CD4-positive, alpha-beta memory T cell (primary cell): Measurements from ENCODE around the gene BRD7. TPM values are rescaled to one million over a fixed set of nuclear protein-coding genes. Genes with fewer than 3 reads are reported as not detected.

Experiments
- CTCF ChIA-PET: fragments of 350-600 bp; sonication (Branson Sonifier 250); formaldehyde crosslinking; loops from one replicate; lab custom pipeline; 2021; ENCODE audit warnings: inconsistent platforms; ENCODE audit not compliant: partially characterized antibody; lab: Charles Lee
- POLR2A ChIA-PET: fragments of 350-600 bp; sonication (Branson Sonifier 250); formaldehyde crosslinking; loops from one replicate; lab custom pipeline; 2021; ENCODE audit not compliant: partially characterized antibody; lab: Charles Lee
- DNase-seq, 5 donors: peaks; one replicate each; pipeline versions ENCODE4 v3.0.0 to v3.0.0-alpha.2; 2020 to 2022; ENCODE audit warnings: mixed read lengths in 1 of 5
- H3K27ac ChIP-seq: one replicate; pipeline ENCODE4 v1.7.0; 2013; ENCODE audit warnings: low read depth, low read length
- H3K27me3 ChIP-seq: 2 replicates; pipeline ENCODE4 v1.7.0; 2013; ENCODE audit warnings: mild to moderate bottlenecking, low read length, moderate library complexity; ENCODE audit not compliant: insufficient read depth
- H3K36me3 ChIP-seq: 2 replicates; pipeline ENCODE4 v1.7.0; 2013; ENCODE audit warnings: mild to moderate bottlenecking, low read length, moderate library complexity; ENCODE audit not compliant: insufficient read depth
- H3K4me1 ChIP-seq: 2 replicates; pipeline ENCODE4 v1.7.0; 2013; ENCODE audit warnings: mild to moderate bottlenecking, low read length, moderate library complexity; ENCODE audit not compliant: insufficient read depth
- H3K4me3 ChIP-seq, 2 donors: one replicate each; pipeline ENCODE4 v1.7.0; 2013; ENCODE audit warnings: low read length in 2 of 2, mild to moderate bottlenecking in 1 of 2
- H3K9me3 ChIP-seq, 2 donors: one replicate each; pipeline ENCODE4 v1.7.0; 2013; ENCODE audit warnings: low read length in 2 of 2, control low read depth in 1 of 2; ENCODE audit not compliant: control insufficient read depth in 1 of 2
- H3K27ac Mint-ChIP-seq, 7 donors: one replicate each; pipeline ENCODE4 v1.8.0; 2020 to 2021; ENCODE audit warnings: mixed read lengths in 7 of 7, mild to moderate bottlenecking in 6 of 7, inconsistent platforms in 3 of 7, moderate library complexity in 3 of 7
- H3K27me3 Mint-ChIP-seq, 2 donors: one replicate each; pipeline ENCODE4 v1.8.0; 2020 to 2021; ENCODE audit warnings: mixed read lengths in 2 of 2
- H3K36me3 Mint-ChIP-seq, 2 donors: one replicate each; pipeline ENCODE4 v1.8.0; 2020 to 2021; ENCODE audit warnings: mixed read lengths in 2 of 2, inconsistent platforms in 1 of 2, mild to moderate bottlenecking in 1 of 2
- H3K4me1 Mint-ChIP-seq, 4 donors: one replicate each; pipeline ENCODE4 v1.8.0; 2020 to 2021; ENCODE audit warnings: mixed read lengths in 4 of 4, mild to moderate bottlenecking in 1 of 4
- H3K4me3 Mint-ChIP-seq, 8 donors: one replicate each; pipeline ENCODE4 v1.8.0; 2020 to 2021; ENCODE audit warnings: mixed read lengths in 8 of 8, mild to moderate bottlenecking in 7 of 8, moderate library complexity in 6 of 8, inconsistent platforms in 3 of 8
- H3K9me3 Mint-ChIP-seq, 8 donors: one replicate each; pipeline ENCODE4 v1.8.0; 2020 to 2021; ENCODE audit warnings: mixed read lengths in 8 of 8, mild to moderate bottlenecking in 5 of 8, inconsistent platforms in 3 of 8, moderate library complexity in 1 of 8
- intact Hi-C: fragments of 100-400 bp; cut with micrococcal nuclease; formaldehyde crosslinking; loops from one replicate; pipeline ENCODE4 v1.15.1; 2023
- polyA plus RNA-seq, 2 donors: library from polyadenylated mRNA; unstranded; fragments of 300-500 nt; fragmentation: Illumina TruSeq; gene quantifications; one replicate each; pipeline ENCODE4 v1.2.3, GENCODE V29; 2021
- total RNA-seq, 2 experiments: library from RNA; stranded (reverse); gene quantifications; one replicate each; pipeline ENCODE4 v1.2.3, GENCODE V29; 2021

BRD7 gene
- total and polyA plus RNA-seq, 4 experiments from 2014 or later: 18.1 to 97.7 (median 77.0) TPM

- Histone ChIP-seq H3K36me3 (peaks cover 10% of the 10 kb centered on the region), H3K27me3 (no peaks in the 10 kb centered on the region), H3K27ac (peak overlapping the region; percentile 70), H3K9me3 (no peaks in the 10 kb centered on the region), H3K4me3 (peak overlapping the region; percentile 44 to 59), H3K4me1 (peaks cover 58% of the 10 kb centered on the region)
- Mint-ChIP-seq H3K4me1 (peaks cover 39 to 65% (median 50%) of the 10 kb centered on the region in 4 donors), H3K36me3 (peaks cover 0 to 46% of the 10 kb centered on the region in 2 donors), H3K27ac (peak overlapping the region; percentile 81 to 94 (median 90)), H3K27me3 (peaks cover 0 to 1% of the 10 kb centered on the region in 2 donors), H3K9me3 (peaks cover 0 to 2% (median 0%) of the 10 kb centered on the region in 8 donors), H3K4me3 (peak overlapping the region; percentile 89 to 96 (median 92))
- ChIA-PET CTCF (interaction anchor here (0.8 to 7.0 kb wide), 12 partner anchors 10 to 439 kb away, joined by 3 to 44 read pairs (median 4); partner anchors contain the start of gene CNEP1R1), POLR2A (interaction anchor here (0.7 to 4.4 kb wide), 7 partner anchors 12 to 420 kb away, joined by 3 to 32 read pairs (median 5); no protein-coding TSS in a partner anchor)
- DNase-seq: no peak
- intact Hi-C loops: loop anchor here (2.0 to 5.0 kb wide), 5 partner anchors 181 to 301 kb away; partner anchors contain the start of genes HEATR3, NKD1 and TENT4B
These were observed 895 bp downstream of the BRD7 start for GRCh38 chr16:50367777-50368409.

- Mint-ChIP-seq H3K4me1 (peaks cover 49 to 80% (median 63%) of the 10 kb centered on the region in 4 donors), H3K36me3 (peaks cover 4 to 61% of the 10 kb centered on the region in 2 donors), H3K9me3 (peaks cover 0 to 2% (median 0%) of the 10 kb centered on the region in 8 donors), H3K27ac (peak overlapping the region; percentile 22 to 84 (median 61)), H3K27me3 (no peaks in the 10 kb centered on the region), H3K4me3 (peak overlapping the region; percentile 17 to 96 (median 68))
- Histone ChIP-seq H3K4me3 (no peak overlapping the region), H3K27ac (no peak overlapping the region), H3K4me1 (peaks cover 69% of the 10 kb centered on the region), H3K27me3 (no peaks in the 10 kb centered on the region), H3K9me3 (no peaks in the 10 kb centered on the region), H3K36me3 (peaks cover 20% of the 10 kb centered on the region)
- ChIA-PET CTCF (interaction anchor here (1.0 to 7.0 kb wide), 5 partner anchors 9 to 299 kb away, joined by 3 to 44 read pairs (median 3); no protein-coding TSS in a partner anchor), POLR2A (interaction anchor here (2.4 to 4.4 kb wide), 2 partner anchors 27 to 39 kb away, joined by 9 to 32 read pairs; no protein-coding TSS in a partner anchor)
- DNase-seq: no peak
- intact Hi-C loops: loop anchor here (5.0 kb wide), 2 partner anchors 214 to 299 kb away; partner anchors contain the start of genes HEATR3 and TENT4B
These were observed 2.8 kb downstream of the BRD7 start for GRCh38 chr16:50365791-50366575.

- no peak overlapping the region for H3K4me3 Mint-ChIP-seq
- intact Hi-C loops: no loop called here
- peaks cover 0 to 2% (median 0%) of the 10 kb centered on the region in 8 donors for H3K9me3 Mint-ChIP-seq
- peaks cover 4 to 74% of the 10 kb centered on the region in 2 donors for H3K36me3 Mint-ChIP-seq
- Histone ChIP-seq H3K27ac (no peak overlapping the region), H3K36me3 (peaks cover 20% of the 10 kb centered on the region), H3K4me1 (peaks cover 76% of the 10 kb centered on the region), H3K9me3 (no peaks in the 10 kb centered on the region), H3K4me3 (no peak overlapping the region), H3K27me3 (no peaks in the 10 kb centered on the region)
- peaks cover 54 to 90% (median 73%) of the 10 kb centered on the region in 4 donors for H3K4me1 Mint-ChIP-seq
- no peak for DNase-seq
- POLR2A ChIA-PET: interaction anchor here (0.8 to 1.1 kb wide), 3 partner anchors 25 to 49 kb away, joined by 3 to 11 read pairs (median 5); no protein-coding TSS in a partner anchor
- peak overlapping the region in 1 of 7 donors; percentile 4 for H3K27ac Mint-ChIP-seq
- CTCF ChIA-PET: interaction anchor here (0.9 to 16.6 kb wide), 7 partner anchors 9 to 443 kb away, joined by 3 to 628 read pairs (median 5); no protein-coding TSS in a partner anchor
- no peaks in the 10 kb centered on the region for H3K27me3 Mint-ChIP-seq
These were observed 5.1 kb downstream of the BRD7 start for GRCh38 chr16:50363656-50364055.

- H3K36me3 Mint-ChIP-seq: peaks cover 4 to 70% of the 10 kb centered on the region in 2 donors
- ChIA-PET POLR2A (interaction anchor here (0.8 to 14.4 kb wide), 7 partner anchors 13 to 95 kb away, joined by 3 to 297 read pairs (median 3); partner anchors contain the start of gene ADCY7), CTCF (interaction anchor here (1.0 to 16.6 kb wide), 11 partner anchors 9 to 445 kb away, joined by 3 to 628 read pairs (median 5); partner anchors contain the start of genes ADCY7 and CNEP1R1)
- Histone ChIP-seq H3K27me3 (no peaks in the 10 kb centered on the region), H3K27ac (no peak overlapping the region), H3K36me3 (peaks cover 20% of the 10 kb centered on the region), H3K4me1 (peaks cover 53% of the 10 kb centered on the region), H3K9me3 (no peaks in the 10 kb centered on the region), H3K4me3 (no peak overlapping the region)
- intact Hi-C loops: no loop called here
- no peak overlapping the region for H3K4me3 Mint-ChIP-seq
- H3K9me3 Mint-ChIP-seq: no peaks in the 10 kb centered on the region
- H3K27me3 Mint-ChIP-seq: no peaks in the 10 kb centered on the region
- DNase-seq: no peak
- peak overlapping the region in 6 of 7 donors; percentile 1 to 83 (median 26) for H3K27ac Mint-ChIP-seq
- H3K4me1 Mint-ChIP-seq: peaks cover 40 to 74% (median 56%) of the 10 kb centered on the region in 4 donors
These were observed 8.0 kb downstream of the BRD7 start for GRCh38 chr16:50360779-50361178.

GRCh38 chr16:50360033-50360778 lies 8.6 kb downstream of the BRD7 start:
- no peak for DNase-seq
- Histone ChIP-seq H3K4me3 (no peak overlapping the region), H3K4me1 (peaks cover 47% of the 10 kb centered on the region), H3K27ac (no peak overlapping the region), H3K36me3 (peaks cover 20% of the 10 kb centered on the region), H3K9me3 (no peaks in the 10 kb centered on the region), H3K27me3 (no peaks in the 10 kb centered on the region)
- intact Hi-C loops: no loop called here
- H3K27ac Mint-ChIP-seq: peak overlapping the region; percentile 17 to 88 (median 83)
- no peaks in the 10 kb centered on the region for H3K9me3 Mint-ChIP-seq
- peaks cover 34 to 73% (median 53%) of the 10 kb centered on the region in 4 donors for H3K4me1 Mint-ChIP-seq
- H3K4me3 Mint-ChIP-seq: peak overlapping the region in 2 of 8 donors; percentile 7 to 13
- peaks cover 4 to 65% of the 10 kb centered on the region in 2 donors for H3K36me3 Mint-ChIP-seq
- CTCF ChIA-PET: interaction anchor here (0.9 to 16.6 kb wide), 13 partner anchors 9 to 446 kb away, joined by 3 to 628 read pairs (median 5); partner anchors contain the start of gene ADCY7
- POLR2A ChIA-PET: interaction anchor here (0.8 to 14.4 kb wide), 10 partner anchors 10 to 446 kb away, joined by 3 to 297 read pairs (median 3); no protein-coding TSS in a partner anchor
- no peaks in the 10 kb centered on the region for H3K27me3 Mint-ChIP-seq

GRCh38 chr16:50359626-50360025 lies 9.2 kb downstream of the BRD7 start:
- H3K4me3 ChIP-seq: no peak overlapping the region
- Mint-ChIP-seq H3K9me3 (no peaks in the 10 kb centered on the region), H3K27ac (peak overlapping the region; percentile 6 to 88 (median 77)), H3K36me3 (peaks cover 4 to 63% of the 10 kb centered on the region in 2 donors), H3K27me3 (no peaks in the 10 kb centered on the region), H3K4me1 (peaks cover 32 to 68% (median 53%) of the 10 kb centered on the region in 4 donors), H3K4me3 (peak overlapping the region in 3 of 8 donors; percentile 7 to 36 (median 13))
- no peak for DNase-seq
- intact Hi-C loops: no loop called here
- H3K27ac ChIP-seq: no peak overlapping the region
- H3K36me3 ChIP-seq: peaks cover 20% of the 10 kb centered on the region
- POLR2A ChIA-PET: interaction anchor here (0.8 to 14.4 kb wide), 9 partner anchors 10 to 447 kb away, joined by 3 to 297 read pairs (median 3); no protein-coding TSS in a partner anchor
- H3K9me3 ChIP-seq: no peaks in the 10 kb centered on the region
- H3K27me3 ChIP-seq: no peaks in the 10 kb centered on the region
- peaks cover 41% of the 10 kb centered on the region for H3K4me1 ChIP-seq
- CTCF ChIA-PET: interaction anchor here (0.9 to 16.6 kb wide), 10 partner anchors 10 to 447 kb away, joined by 3 to 628 read pairs (median 4); partner anchors contain the start of gene ADCY7
